ENCODE results near the gene FGFBP2. TPM values are rescaled to one million over a fixed set of nuclear protein-coding genes. Genes with fewer than 3 reads are reported as not detected.

FGFBP2 gene
- total RNA-seq, 3 donors from 2014 or later (not counting 1 experiment from before 2014, with no cell fraction given), result 644 to 736 (median 713) TPM

GRCh38 chr4:15935504-15936402 lies 27.2 kb downstream of the FGFBP2 start:
- H3K27ac ChIP-seq (ENCODE audit: low read length), result no peak overlapping the region
- H3K27ac Mint-ChIP-seq, result no peak overlapping the region
- H3K9me3 ChIP-seq (ENCODE audit: control insufficient read depth, insufficient read depth, low read length), result no peaks in the 10 kb centered on the region
- intact Hi-C loops (cut with micrococcal nuclease), result no loop called here
- no peaks in the 10 kb centered on the region for H3K27me3 ChIP-seq (ENCODE audit: control insufficient read depth, insufficient read depth, low read length)
- no peaks in the 10 kb centered on the region for H3K36me3 ChIP-seq (ENCODE audit: control insufficient read depth, insufficient read depth, low read length)
- H3K27me3 Mint-ChIP-seq (ENCODE audit: low read depth in 2 of 2), result peaks cover 7 to 14% of the 10 kb centered on the region in 2 donors
- H3K4me1 Mint-ChIP-seq, result peaks cover 0 to 8% of the 10 kb centered on the region in 2 donors
- no peak for TF ChIP-seq CTCF (IDR thresholded peaks at IDR 0.05)
- H3K9me3 Mint-ChIP-seq, result no peaks in the 10 kb centered on the region
- H3K4me3 Mint-ChIP-seq, result no peak overlapping the region
- ATAC-seq (no peak), DNase-seq (no peak)
- no peaks in the 10 kb centered on the region for H3K36me3 Mint-ChIP-seq
- WGBS (ENCODE audit: insufficient coverage), result 93% methylated on average over 10 of the region's 10 CpGs
- H3K4me1 ChIP-seq (ENCODE audit: control insufficient read depth, insufficient read depth, low read length), result no peaks in the 10 kb centered on the region
- no peak overlapping the region for H3K4me3 ChIP-seq (ENCODE audit: low read length)

- no peak for TF ChIP-seq CTCF (IDR thresholded peaks at IDR 0.05)
These were observed 28.7 kb downstream of the FGFBP2 start for GRCh38 chr4:15934259-15934658.

GRCh38 chr4:15931451-15932210 lies 31.3 kb downstream of the FGFBP2 start:
- Mint-ChIP-seq H3K4me3 (no peak overlapping the region), H3K9me3 (no peaks in the 10 kb centered on the region), H3K4me1 (peaks cover 5 to 10% of the 10 kb centered on the region in 2 donors), H3K27me3 (ENCODE audit: low read depth in 2 of 2) (peaks cover 6 to 16% of the 10 kb centered on the region in 2 donors), H3K36me3 (no peaks in the 10 kb centered on the region), H3K27ac (no peak overlapping the region)
- no peaks in the 10 kb centered on the region for H3K36me3 ChIP-seq (ENCODE audit: control insufficient read depth, insufficient read depth, low read length)
- no peak for TF ChIP-seq CTCF (IDR thresholded peaks at IDR 0.05)
- H3K27ac ChIP-seq (ENCODE audit: low read length), result no peak overlapping the region
- no peak overlapping the region for H3K4me3 ChIP-seq (ENCODE audit: low read length)
- no peaks in the 10 kb centered on the region for H3K9me3 ChIP-seq (ENCODE audit: control insufficient read depth, insufficient read depth, low read length)
- DNase-seq, result no peak
- ATAC-seq, result no peak
- no peaks in the 10 kb centered on the region for H3K4me1 ChIP-seq (ENCODE audit: control insufficient read depth, insufficient read depth, low read length)
- WGBS (ENCODE audit: insufficient coverage), result 91% methylated on average over 5 of the region's 5 CpGs
- intact Hi-C loops (cut with micrococcal nuclease), result no loop called here
- H3K27me3 ChIP-seq (ENCODE audit: control insufficient read depth, insufficient read depth, low read length), result no peaks in the 10 kb centered on the region

More at GRCh38 chr4:15934259-15934658, 28.7 kb downstream of the FGFBP2 start:
- Histone ChIP-seq H3K4me1 (ENCODE audit: control insufficient read depth, insufficient read depth, low read length) (no peaks in the 10 kb centered on the region), H3K36me3 (ENCODE audit: control insufficient read depth, insufficient read depth, low read length) (no peaks in the 10 kb centered on the region), H3K27ac (ENCODE audit: low read length) (no peak overlapping the region), H3K27me3 (ENCODE audit: control insufficient read depth, insufficient read depth, low read length) (no peaks in the 10 kb centered on the region), H3K4me3 (ENCODE audit: low read length) (no peak overlapping the region), H3K9me3 (ENCODE audit: control insufficient read depth, insufficient read depth, low read length) (no peaks in the 10 kb centered on the region)
- no peak overlapping the region for H3K4me3 Mint-ChIP-seq
- DNase-seq, result no peak
- intact Hi-C loops (cut with micrococcal nuclease), result no loop called here
- no peaks in the 10 kb centered on the region for H3K36me3 Mint-ChIP-seq
- peaks cover 4 to 16% of the 10 kb centered on the region in 2 donors for H3K27me3 Mint-ChIP-seq (ENCODE audit: low read depth in 2 of 2)
- no peak overlapping the region for H3K27ac Mint-ChIP-seq
- no peaks in the 10 kb centered on the region for H3K9me3 Mint-ChIP-seq
- no peak for ATAC-seq
- WGBS (ENCODE audit: insufficient coverage), result 46% methylated on average over 2 of the region's 3 CpGs
- H3K4me1 Mint-ChIP-seq, result peaks cover 5 to 8% of the 10 kb centered on the region in 2 donors
